Panc1 (cell line): ENCODE results near the gene CHSY3. TPM values are rescaled to one million over a fixed set of nuclear protein-coding genes. Genes with fewer than 3 reads are reported as not detected.

Experiments used
- ATAC-seq: fragments of 200-7000 bp; cut with Tn5 transposase; 2 replicates; pipeline ENCODE4 v1.9.1; 2020; ENCODE audit warnings: mild to moderate bottlenecking, moderate library complexity
- BruUV-seq: library from RNA; stranded (reverse); fragments of 400-500 nt; replicated peaks from 2 replicates; lab custom pipeline; 2021; lab: Mats Ljungman, UMichigan
- CTCF ChIA-PET: fragments of 300-600 bp; sonication (Branson Sonifier 250); formaldehyde crosslinking; loops from one replicate; lab custom pipeline; 2022; ENCODE audit warnings: antibody characterized with exemption; lab: Charles Lee
- POLR2A ChIA-PET: fragments of 300-600 bp; sonication (Branson Sonifier 250); formaldehyde crosslinking; loops from one replicate; lab custom pipeline; 2022; ENCODE audit warnings: antibody characterized with exemption; lab: Charles Lee
- DNase-seq: peaks from one replicate; pipeline ENCODE4 v3.0.0-alpha.2; 2010; ENCODE audit warnings: low read depth, low spot score
- H3K27ac ChIP-seq: 2 replicates; pipeline ENCODE4 v1.5.1; 2011; ENCODE audit warnings: mild to moderate bottlenecking, low read length, inconsistent platforms
- H3K27me3 ChIP-seq: fragments of 200-500 bp; sonication (Bioruptor generic); 2 replicates; pipeline ENCODE4 v1.6.0; 2014; ENCODE audit warnings: low read length, inconsistent platforms; ENCODE audit not compliant: control insufficient read depth, insufficient read depth
- H3K36me3 ChIP-seq: fragments of 200-500 bp; sonication (Bioruptor generic); 2 replicates; pipeline ENCODE4 v1.5.1; 2014; ENCODE audit warnings: inconsistent platforms, mild to moderate bottlenecking, low read length, moderate library complexity; ENCODE audit not compliant: control insufficient read depth, insufficient read depth
- H3K4me1 ChIP-seq: 2 replicates; pipeline ENCODE4 v1.5.1; 2011; ENCODE audit warnings: inconsistent platforms, mild to moderate bottlenecking, low read length, moderate library complexity; ENCODE audit not compliant: control insufficient read depth, insufficient read depth
- H3K4me3 ChIP-seq, 2 experiments: 2 replicates each; pipeline ENCODE4 v1.5.1; 2011 to 2012; ENCODE audit warnings: low read depth in 2 of 2, low read length in 2 of 2, mild to moderate bottlenecking in 2 of 2, inconsistent platforms in 1 of 2, moderate library complexity in 1 of 2
- H3K9me3 ChIP-seq: fragments of 200-500 bp; sonication (Bioruptor generic); 2 replicates; pipeline ENCODE4 v1.5.1; 2014; ENCODE audit warnings: low read depth, mild to moderate bottlenecking, inconsistent platforms, low read length, moderate library complexity; ENCODE audit not compliant: control insufficient read depth, insufficient read depth
- POLR2AphosphoS5 ChIP-seq: IDR thresholded peaks from 2 replicates; pipeline ENCODE4 v1.6.1; 2012; ENCODE audit warnings: mild to moderate bottlenecking, low read depth, low read length, moderate library complexity
- REST ChIP-seq, 2 experiments: IDR thresholded peaks; 2 replicates each; pipeline ENCODE4 v1.6.1; 2011 to 2012; ENCODE audit warnings: low read depth in 2 of 2, control low read depth in 1 of 2, low read length in 1 of 2, mild to moderate bottlenecking in 1 of 2, moderate library complexity in 1 of 2; ENCODE audit not compliant: insufficient read depth in 1 of 2
- SIN3A ChIP-seq: IDR thresholded peaks from 2 replicates; pipeline ENCODE4 v1.6.1; 2012; ENCODE audit warnings: low read depth, mild to moderate bottlenecking, low read length, moderate library complexity, borderline replicate concordance; ENCODE audit not compliant: insufficient read depth
- TCF7L2 ChIP-seq: IDR thresholded peaks from 2 replicates; pipeline ENCODE4 v1.6.1; 2011; ENCODE audit warnings: mild to moderate bottlenecking, low read depth, low read length, inconsistent platforms
- in situ Hi-C: cut with HindIII; loops from 2 replicates; pipeline ENCODE4 v1.10.0; 2016; ENCODE audit warnings: low sequenced_read_pairs, low pct_unique_long_range_greater_than_20kb
- intact Hi-C: fragments of 100-400 bp; cut with micrococcal nuclease; formaldehyde crosslinking; loops from one replicate; pipeline ENCODE4 v1.10.0; 2022; ENCODE audit not compliant: unreplicated experiment
- total RNA-seq: library from RNA; stranded (reverse); gene quantifications from one replicate; pipeline ENCODE4 v1.2.1, GENCODE V29; 2021; ENCODE audit not compliant: unreplicated experiment
- TF ChIP-seq, protein P1 (sequence below): fragments of 450-650 bp; IDR thresholded peaks from 2 replicates; pipeline ENCODE4 v1.5.1; 2017; ENCODE audit warnings: mild to moderate bottlenecking

Gene CHSY3
- total RNA-seq, 1 experiment from 2014 or later: not detected

GRCh38 chr5:130189961-130190360 lies 285.7 kb downstream of the CHSY3 start:
- no peak for DNase-seq
- no peak overlapping the region for H3K27ac ChIP-seq
- ATAC-seq: no peak
- in situ Hi-C loops (no loop called here), intact Hi-C loops (no loop called here)
- no peaks in the 10 kb centered on the region for H3K27me3 ChIP-seq
- H3K4me3 ChIP-seq: no peak overlapping the region
- H3K4me1 ChIP-seq: no peaks in the 10 kb centered on the region
- TF ChIP-seq TCF7L2 (no peak), SIN3A (no peak), POLR2AphosphoS5 (no peak), REST (IDR thresholded peaks at IDR 0.05; ENCODE audit: insufficient read depth in 1 of 2, low read depth in 2 of 2, low read length in 1 of 2) (no peak)
- TF ChIP-seq, protein P1, sequence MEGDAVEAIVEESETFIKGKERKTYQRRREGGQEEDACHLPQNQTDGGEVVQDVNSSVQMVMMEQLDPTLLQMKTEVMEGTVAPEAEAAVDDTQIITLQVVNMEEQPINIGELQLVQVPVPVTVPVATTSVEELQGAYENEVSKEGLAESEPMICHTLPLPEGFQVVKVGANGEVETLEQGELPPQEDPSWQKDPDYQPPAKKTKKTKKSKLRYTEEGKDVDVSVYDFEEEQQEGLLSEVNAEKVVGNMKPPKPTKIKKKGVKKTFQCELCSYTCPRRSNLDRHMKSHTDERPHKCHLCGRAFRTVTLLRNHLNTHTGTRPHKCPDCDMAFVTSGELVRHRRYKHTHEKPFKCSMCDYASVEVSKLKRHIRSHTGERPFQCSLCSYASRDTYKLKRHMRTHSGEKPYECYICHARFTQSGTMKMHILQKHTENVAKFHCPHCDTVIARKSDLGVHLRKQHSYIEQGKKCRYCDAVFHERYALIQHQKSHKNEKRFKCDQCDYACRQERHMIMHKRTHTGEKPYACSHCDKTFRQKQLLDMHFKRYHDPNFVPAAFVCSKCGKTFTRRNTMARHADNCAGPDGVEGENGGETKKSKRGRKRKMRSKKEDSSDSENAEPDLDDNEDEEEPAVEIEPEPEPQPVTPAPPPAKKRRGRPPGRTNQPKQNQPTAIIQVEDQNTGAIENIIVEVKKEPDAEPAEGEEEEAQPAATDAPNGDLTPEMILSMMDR: no peak
- no TSS peak for BruUV-seq
- CTCF ChIA-PET: no interaction called here
- POLR2A ChIA-PET: no interaction called here
- H3K36me3 ChIP-seq: no peaks in the 10 kb centered on the region
- H3K9me3 ChIP-seq: no peaks in the 10 kb centered on the region

DNA sequence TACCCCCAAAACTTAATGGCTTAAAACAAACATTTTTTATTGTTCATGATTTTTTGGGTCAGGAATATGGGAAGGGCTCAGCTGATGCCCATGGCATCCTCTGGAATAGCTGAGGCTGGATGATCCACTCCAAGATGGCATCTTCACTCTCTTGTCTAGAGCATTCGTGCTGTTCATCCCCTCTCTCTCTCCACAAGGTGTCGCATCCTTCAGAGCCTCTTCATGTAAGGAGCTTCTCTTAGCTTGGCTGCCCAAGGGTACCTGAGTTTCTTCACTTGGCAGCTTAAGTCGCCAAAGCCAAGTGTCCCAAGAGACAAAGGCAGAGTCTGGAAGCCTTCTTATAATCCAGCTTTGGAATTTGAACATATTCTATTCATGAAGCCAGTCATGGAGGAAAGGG lies 294.7 kb downstream of the CHSY3 start:
- TF ChIP-seq REST (IDR thresholded peaks at IDR 0.05; ENCODE audit: insufficient read depth in 1 of 2, low read depth in 2 of 2, low read length in 1 of 2) (no peak), SIN3A (no peak), TCF7L2 (no peak), POLR2AphosphoS5 (no peak)
- TF ChIP-seq, protein P1: peak; percentile 37
- BruUV-seq: no TSS peak
- DNase-seq (peak; percentile 7), ATAC-seq (no peak)
- ChIA-PET CTCF (no interaction called here), POLR2A (no interaction called here)
- Histone ChIP-seq H3K27ac (no peak overlapping the region), H3K27me3 (no peaks in the 10 kb centered on the region), H3K4me3 (no peak overlapping the region), H3K9me3 (no peaks in the 10 kb centered on the region), H3K36me3 (no peaks in the 10 kb centered on the region), H3K4me1 (no peaks in the 10 kb centered on the region)
- in situ Hi-C loops (no loop called here), intact Hi-C loops (no loop called here)
